ENCODE measurements around the gene JAML.
"Not testable (repeated sequence)": the region's sequence is repeated elsewhere in the genome, so short reads cannot be mapped to it uniquely, and the experiment has no call there.

The JAML gene

DNA sequence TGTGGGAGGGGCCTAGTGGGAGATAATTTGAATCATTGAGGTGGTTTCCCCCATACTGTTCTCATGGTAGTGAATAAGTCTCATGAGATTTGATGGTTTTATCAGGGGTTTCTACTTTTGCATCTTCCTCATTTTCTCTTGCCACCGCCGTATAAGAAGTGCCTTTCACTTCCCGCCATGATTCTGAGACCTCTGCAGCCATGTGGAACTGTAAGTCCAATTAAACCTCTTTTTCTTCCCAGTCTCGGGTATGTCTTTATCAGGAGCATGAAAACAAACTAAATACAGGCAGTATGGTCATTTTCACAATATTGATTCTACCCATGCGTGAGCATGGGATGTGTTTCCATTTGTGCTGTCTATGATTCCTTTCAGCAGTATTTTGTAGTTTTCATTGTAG lies 32.0 kb downstream of the JAML start:
- DNase-seq, result not testable (repeated sequence)

DNA sequence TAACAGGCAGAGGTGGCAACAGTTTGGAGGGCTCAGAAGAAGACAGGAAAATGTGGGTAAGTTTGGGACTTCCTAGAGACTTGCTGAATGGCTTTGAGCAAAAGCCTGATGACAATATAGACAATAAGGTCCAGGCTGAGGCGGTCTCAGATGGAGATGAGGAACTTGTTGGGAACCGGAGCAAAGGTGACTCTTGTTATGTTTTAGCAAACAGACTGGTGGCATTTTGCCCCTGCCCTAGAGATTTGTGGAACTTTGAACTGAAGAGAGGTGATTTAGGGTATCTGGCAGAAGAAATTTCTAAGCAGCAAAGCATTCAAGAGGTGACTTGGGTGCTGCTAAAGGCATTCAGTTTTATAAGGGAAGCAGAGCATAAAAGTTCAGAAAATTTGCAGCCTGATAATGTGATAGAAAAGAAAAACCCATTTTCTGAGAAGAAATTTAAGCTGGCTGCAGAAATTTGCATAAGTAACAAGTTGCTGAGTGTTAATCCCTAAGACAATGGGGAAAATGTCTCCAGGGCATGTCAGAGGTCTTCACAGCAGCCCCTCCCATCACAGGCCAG lies 33.8 kb downstream of the JAML start:
- DNase-seq, result not testable (repeated sequence)

DNA sequence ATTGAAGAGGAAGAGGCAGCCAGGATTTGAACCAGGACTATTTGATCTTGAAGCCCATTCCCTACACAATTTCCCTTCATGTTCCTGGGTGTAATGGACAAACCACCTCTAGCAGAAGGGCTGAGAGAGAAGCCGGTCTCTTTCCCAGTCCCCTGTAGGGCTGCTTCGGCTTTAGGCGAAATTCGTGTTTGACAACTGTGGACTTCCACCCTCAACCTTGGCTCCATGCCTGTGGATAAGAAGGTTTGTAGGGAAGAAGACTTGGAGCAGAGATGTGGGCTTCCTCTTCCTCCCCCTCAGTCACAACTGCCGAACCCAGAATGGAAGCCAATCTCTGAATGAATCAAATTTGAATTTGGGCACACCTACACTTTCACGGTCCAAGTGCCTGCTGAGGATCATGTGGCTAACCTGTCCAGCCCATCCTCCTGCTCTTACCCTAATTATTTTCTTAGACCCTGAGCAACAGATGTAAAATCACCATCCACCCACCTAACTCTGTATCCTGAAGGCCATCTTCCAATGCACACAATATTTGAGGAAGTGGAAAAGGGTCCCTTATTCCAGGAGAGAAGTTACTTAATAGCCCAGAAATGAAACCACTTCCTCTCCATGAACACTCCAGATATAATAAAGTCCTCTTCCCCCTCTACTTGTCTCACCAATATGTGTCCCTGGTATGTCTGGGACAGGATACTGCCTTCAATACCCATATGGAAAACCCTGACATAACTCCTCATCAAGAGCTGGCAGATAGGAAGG lies 38.3 kb downstream of the JAML start:
- DNase-seq, result no peak

DNA sequence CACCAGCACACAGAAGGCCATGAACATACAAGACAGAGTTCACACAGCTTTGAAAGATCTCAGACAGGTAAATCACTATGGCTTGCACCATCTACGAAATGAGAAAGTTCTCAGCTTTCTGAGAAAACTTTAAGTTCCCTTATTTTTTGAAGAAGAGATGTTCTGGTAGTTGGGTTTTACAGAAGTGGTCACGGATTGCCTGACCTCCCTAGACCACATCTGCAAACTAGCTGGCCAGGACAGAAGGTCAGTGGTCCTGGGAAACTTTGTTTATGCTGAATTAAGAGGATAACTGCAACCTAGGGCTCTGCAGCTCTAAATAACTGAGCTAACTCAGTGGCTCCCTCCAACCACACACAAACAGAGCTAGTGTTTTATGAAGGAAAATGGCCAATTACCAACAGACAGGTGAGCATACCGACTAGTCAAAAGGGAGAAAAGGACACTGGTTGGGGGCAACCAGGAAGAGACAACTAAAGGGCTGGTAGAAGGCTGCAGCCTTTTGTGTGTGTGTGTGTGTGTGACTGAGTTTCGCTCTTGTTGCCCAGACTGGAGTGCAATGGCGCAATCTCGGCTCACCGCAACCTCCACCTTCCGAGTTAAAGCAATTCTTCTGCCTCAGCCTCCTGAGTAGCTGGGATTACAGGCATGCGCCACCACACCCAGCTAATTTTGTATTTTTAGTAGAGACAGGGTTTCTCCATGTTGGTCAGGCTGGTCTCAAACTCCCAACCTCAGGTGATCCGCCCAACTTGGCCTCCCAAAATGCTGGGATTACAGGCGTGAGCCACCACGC lies 39.8 kb downstream of the JAML start:
- no peak for DNase-seq

DNA sequence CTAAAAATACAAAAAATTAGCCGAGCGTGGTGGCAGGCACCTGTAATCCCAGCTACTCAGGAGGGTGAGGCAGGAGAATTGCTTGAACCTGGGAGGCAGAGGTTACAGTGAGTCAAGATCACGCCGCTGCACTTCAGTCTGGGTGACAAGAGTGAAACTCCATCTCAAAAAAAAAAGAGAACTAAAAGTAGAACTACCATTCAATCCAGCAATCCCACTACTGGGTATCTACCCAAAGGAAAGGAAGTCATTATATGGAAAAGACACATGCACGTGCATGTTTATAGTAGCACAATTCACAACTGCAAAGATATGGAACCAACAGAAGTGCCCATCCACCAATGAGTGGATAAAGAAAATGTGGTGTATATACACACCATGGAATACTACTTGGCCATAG lies 41.1 kb downstream of the JAML start:
- DNase-seq, result not testable (repeated sequence)

DNA sequence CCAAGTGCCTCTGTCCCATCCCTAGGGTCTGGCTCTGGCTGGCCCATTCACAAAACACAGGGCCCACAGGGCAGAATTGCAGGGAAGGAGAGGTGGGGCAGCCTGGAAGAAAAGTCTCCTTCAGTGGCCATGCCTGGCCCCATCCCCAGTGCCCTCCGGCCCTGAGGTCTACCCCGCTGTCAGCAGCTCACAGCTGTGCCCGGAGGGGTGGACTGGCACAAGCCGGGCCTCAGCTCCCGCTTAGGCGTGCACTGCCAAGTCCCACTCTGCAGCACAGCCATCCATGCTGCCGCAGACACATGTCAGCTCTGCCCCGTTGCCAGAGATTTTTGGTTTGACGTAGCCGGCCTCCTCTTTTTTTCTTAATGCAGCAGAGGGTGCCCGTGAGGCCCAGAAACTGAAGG lies 44.5 kb downstream of the JAML start:
- DNase-seq, result no peak

DNA sequence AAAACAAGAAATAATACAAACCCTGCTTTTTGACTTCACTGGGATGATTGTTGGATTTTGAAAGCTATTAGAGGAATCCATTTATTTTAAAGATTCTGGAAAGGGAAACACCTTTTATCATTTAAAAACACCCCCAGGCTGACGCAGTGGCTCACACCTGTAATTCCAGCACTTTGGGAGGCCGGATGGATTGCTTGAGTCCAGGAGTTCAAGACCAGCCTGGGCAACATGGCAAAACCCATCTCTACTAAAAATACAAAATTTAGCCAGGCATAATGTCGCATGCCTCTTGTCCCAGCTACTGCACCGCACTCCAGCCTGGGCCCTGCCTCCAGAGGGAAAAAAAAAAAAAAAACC lies 48.1 kb downstream of the JAML start:
- no peak for DNase-seq

DNA sequence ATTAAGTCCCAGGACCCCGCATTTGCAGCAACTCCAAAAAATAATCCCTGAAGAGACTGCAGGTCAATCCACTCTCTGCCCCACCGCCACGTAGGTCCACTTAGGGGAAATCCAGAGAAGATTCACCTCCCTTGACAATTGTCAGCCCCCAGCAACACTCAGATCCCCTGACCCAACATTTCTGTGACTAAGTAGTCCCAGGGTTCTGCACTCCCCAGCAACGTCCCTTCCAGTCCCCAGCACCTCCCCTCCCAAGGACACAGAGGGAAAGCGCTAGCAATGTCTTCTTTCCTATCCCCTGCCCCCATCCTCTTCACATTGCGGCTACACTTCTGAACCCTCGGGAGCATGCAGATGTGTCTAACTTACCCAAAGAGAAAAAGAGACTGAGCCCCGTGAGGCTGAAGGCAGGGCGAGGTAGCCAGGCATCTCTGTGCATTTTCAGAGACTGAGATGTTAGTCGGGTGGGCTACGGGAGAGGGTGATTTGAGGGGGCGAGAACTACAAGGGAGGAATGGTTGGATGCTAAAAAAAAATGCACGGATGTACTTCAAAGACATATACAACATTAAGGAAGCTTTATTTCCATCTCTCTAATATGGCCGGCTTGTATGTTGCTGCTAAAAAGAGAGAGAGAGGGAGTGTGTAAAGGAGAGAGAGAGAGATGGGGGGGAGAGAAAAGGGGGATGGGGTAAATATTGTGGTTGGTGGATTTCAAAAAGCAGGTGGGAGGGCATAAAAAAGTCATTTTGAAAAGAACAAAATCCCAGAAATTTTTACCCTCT lies 48.6 kb downstream of the JAML start, which contains the start of gene SCN2B:
SCN2B (minus strand) TSS at position 647 of the 785 bp plus-strand sequence; CDS start at position 439, 208 bp downstream.
- no peak for DNase-seq

DNA sequence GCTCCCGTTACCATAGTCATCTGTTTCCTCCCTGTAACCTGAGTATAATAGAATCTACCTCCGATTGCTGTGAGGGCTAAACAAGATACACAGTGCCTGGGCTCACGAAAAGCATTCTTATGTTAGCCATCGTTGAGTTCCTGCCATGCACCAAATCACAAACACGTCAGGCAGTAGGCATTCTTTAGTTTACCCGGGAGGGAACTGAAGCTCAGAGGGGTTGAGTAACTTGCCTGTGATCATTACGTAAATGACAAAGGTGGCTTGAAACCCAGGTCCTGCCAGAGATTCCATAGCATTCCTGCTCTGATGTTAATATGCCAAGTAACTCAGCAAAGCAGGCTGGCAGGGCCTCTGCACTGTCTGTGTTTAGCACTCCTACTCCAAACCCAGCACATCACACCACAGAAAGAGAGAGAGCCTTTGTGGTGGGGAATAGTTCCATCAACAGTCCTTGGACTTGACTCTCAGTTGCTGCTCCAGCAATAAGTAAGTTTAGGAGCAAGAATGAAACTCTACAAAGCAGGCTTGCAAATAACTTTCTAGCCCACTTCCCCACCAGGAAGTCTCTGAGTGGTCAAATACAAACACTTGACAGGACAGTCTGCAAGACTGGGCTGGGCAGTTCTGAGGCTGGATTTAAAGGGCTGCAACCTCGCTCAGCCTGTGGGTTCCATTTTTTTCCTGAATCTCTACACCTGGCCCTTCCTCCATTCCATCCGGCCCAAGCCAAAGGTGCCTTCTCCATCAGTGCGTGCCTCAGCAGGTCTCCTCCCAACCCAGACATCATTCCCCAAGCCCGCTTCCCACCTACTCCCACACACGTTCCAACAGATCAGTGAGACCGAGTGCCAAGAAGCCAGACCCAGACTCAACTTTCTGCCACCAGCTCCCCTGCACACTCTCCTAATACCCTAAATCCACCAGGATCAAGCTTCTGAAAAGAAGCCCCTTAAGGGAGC lies 49.5 kb downstream of the JAML start:
- DNase-seq, result no peak

DNA sequence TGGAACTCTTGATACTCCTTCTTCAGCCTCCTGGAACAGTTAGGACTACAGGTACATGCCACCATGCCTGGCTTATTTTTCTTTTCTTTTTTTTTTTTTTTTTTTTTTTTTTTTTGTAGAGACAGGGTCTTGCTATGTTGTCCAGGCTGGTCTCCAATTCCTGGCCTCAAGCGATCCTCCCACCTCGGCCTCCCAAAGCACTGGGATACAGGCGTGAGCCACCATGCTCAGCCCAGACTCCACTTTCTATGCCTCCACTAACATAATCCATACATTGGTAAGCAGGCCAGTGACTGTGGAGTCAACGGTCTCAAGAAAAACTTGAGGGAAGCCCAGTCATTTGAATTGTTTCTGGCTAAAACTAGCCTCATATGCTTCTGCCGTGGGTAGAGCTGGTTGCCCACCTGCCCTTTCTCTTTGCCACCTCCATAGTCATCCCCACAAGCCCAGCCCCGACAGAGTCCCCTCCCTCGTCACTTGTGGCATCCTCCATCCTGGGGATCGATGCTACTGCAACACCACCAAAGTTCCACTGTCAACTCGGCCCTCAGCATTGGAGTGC lies 50.7 kb downstream of the JAML start:
- no peak for DNase-seq

DNA sequence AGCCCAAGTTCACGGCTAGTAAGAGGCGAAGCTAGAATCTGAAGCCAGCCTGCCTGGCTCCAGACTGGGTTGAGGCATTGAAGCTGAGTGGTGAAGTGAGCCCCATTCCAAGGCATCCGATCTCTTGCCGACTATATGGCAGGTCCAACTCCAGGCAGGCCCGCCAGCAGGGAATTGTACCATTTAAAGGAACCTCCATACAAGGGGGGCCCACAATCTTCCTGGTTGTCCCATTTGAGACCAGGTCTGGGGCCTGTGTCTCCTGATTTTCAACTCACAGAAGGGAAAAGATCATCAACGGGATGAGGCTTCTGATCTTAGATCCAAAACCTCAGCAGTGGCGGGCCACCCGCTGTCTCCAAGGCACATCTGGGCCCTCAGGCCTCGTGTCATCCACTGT lies 52.5 kb downstream of the JAML start:
- no peak for DNase-seq

DNA sequence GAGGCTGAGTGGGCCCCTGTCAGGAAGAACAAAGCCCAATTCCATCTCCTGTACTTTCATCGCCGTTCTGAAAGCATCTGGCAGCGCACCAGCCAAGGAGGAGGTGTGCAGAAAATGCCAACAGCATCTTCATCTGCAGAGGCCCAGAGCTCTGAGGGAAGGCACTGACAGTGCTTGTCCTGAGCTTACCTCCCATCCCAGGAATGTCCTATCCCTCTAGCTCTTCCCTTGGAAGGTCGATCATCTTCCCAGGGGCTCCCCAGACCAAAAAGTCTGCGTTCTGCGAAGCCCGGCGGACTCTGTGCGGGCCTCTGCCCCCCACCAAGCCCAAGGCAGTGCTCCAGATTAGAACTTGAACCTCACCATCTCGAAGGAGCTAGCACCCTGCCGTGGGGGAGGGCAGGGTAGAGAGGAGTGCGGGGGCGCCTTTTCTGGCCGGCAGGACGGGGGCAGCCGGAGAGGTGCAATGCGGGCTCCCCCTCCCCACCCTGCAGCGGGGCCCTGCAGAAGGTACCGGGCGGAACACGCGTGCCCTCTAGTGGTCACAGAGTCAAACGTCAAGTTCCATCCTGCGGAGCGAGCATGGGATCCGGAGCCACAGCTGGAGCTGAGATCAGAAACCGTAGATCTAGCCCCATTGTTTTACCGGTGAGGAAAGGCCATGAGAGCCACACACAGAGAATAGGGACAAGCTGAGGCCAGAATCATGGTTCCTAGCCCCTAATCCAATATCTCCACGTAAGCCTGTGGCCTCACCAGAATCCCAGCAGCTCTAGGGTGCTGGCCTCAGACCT lies 53.3 kb downstream of the JAML start:
- DNase-seq, result peak; percentile 37

DNA sequence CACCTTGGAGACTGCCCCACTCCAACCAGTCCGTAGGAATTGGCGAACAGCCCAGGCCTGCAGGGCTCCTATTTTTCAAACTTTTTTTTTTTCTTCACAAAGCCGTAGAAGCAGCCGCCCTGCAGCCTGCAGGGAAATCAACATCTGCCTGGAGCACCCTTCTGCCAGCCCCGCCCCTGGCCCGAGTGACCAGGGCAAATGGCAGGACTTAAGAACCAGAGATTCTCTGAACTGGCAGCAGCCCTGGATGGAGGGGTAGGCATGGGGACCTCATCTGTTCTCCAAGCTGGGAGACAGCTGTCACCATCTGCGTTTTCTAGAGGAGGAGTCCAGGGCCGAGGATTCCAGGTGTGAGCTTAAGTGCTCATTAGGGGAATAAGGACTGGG lies 53.9 kb downstream of the JAML start:
- no peak for DNase-seq

DNA sequence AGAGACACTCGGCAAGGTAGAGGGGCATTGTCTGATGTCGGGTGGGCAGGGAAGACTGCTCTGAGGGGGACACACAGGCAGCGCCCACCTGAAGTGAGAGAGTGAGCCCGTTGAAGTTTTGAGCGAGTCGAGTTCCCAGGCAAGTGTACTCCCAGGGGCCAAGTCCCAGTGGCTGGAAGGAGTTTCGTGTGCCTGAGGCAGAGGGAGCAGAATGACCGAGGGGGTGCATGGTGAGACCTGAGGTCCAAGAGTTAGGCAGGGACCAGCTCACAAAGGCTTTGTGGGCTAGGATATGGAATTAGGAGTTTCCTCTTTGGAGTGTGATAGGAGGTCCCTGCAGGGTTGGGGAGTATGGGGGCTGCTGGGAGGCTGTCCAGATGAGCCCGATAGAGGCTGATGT lies 54.6 kb downstream of the JAML start:
- DNase-seq, result no peak

DNA sequence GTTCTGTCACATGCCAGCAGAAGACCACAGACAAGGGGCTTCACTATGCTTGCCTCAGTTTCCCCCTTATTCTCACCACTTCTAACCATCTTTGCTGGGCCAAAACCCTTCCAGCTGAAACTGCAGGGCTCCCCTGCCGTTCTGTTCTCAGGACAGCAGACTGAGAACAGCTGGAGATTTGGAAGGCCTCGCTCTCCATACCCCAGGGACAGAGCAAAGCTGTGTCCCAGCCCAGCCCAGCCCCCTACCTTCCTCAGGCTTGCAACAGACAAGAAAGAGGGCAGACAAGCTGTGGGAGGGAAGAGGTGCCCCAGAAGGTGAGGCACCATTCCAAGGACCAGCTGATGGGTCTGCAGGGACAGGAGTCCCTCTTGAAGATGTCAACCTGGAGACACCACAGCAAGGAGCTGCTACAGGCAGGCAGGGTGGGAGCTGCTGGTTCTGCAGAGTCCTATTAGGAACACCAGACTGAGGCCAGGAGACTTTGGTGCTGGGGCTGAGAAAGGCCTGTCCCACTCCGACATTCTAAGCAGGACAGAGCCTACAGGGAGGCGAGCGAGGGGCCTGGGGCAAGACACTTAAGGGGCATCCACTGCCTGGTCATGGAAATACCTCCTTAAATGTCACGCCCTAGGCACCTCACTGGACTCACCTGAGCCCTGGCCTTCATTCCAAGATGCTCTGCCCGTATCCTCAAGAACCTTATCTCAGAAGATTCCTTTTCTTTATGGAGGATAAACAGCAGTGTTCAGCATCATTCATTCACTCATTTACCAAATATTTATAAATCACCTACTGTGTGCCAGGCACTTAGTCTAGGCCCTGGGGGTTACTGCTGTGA lies 55.3 kb downstream of the JAML start:
- DNase-seq, result no peak

DNA sequence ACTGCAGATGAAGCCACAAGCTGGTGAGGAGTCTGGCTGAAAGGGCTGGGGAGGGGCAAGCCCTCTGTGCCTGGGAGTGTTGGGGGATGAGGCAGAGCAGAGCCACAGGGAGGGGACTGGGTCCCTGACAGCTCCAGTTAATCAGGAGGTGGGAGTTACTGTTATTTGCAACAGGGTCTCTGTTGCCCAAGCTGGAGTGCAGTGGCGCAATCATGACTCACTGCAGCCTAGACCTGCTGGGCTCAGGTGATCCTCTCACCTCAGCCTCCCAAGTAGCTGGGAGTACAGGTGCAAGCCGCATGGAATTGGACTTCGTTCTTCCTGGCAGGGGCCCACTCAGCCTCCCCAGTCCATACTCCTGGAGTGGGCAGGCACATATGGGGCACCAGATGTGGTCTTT lies 56.1 kb downstream of the JAML start:
- no peak for DNase-seq

DNA sequence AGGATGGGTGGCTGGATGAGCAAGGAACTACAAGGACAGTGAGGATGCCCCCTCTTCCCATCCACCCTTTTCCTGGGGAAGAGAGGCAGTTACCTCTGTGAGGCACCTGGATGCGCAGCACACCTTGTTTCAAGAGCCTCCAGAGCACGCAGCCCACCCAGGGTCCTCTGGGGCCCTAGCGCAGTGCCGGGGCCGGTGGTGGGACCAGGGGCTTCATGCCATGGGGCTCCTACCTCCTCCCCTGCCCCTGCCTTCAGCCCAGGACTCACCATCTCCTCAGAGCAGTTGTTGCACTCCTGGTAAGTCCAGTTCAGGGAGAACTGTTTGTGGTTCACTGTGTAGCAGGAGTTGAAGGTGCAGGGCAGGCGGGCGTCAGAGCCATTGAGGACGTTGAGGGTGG lies 56.5 kb downstream of the JAML start:
- DNase-seq, result no peak

DNA sequence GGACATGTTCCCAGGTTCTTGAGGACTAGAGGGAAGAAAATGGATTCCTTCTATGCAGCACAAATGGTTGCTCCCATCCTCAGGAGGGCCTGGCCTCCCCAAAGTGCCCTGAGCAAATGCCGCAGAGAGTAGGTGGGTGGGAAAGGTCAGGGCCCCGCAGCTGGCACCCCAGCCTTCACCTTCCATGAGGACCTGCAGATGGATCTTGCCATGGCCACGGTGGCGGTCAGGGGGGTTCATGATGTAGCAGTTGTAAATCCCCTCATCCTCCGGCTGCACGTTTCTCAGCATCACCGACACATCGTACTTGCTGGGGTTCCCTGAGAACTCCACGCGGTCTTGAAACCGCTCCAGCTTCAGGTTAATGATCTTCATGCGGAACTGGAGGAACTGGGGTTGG lies 56.9 kb downstream of the JAML start:
- no peak for DNase-seq

DNA sequence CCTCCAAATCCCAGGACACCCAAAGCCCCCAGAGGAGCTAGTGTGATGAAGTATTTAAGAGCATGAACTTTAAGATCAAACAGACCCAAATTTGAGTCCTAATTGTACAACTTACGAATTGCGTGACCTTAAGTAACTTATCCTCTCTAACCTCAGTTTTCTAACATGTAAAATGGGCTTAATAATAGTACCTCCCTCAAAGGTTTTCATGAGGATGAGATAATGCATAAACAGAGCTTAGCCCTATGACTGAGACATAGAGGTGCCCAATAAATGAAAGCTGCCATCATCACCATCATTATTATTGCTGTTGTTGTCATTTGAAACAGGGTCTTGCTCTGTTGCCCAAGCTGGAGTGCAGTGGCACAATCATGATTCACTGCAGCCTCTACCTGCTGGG lies 57.6 kb downstream of the JAML start:
- no peak for DNase-seq

DNA sequence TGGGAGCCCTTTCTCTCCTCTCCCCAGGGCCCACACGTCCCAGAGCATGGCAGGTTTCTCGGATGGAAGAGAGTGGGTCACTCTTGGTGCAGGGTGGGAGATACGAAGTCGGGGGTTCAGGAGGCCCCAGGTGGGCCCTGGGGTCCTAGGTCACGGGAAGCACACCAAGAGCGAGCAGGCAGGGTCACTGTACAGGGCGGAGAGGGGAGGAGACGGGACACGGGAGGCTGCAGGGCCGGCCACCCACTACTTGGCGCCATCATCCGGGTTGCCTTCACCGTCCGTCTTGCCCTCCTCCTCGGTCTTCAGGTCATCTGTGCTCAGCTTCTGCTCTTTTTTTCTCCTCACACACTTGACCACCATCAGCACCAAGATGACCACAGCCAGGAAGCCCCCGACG lies 58.2 kb downstream of the JAML start:
- DNase-seq, result no peak
